ENCODE results near the gene CMKLR1.

DNA sequence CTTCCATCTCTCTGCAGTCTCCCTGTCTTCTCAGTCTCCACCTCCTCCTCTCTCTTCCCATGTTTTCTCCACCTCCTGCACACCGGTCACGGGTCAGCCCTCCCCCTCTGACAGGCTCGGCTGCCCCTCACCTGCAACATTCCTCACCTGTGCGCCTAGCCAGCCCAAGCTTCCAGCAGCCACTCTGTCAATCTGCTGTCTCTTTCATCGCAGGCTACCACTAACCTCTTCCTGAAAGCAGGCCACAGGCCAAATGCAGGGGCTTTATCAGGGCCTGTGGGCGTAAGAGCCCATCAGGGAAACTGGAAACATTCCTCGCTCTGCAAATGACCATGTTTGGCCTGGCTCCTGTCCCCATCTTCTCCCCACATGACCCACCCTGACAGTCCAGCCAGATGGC, 34.5 kb downstream of the CMKLR1 start:
- TF ChIP-seq, protein P1, sequence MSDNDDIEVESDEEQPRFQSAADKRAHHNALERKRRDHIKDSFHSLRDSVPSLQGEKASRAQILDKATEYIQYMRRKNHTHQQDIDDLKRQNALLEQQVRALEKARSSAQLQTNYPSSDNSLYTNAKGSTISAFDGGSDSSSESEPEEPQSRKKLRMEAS (IDR thresholded peaks at IDR 0.05; ENCODE audit: insufficient read depth, insufficient read length), result no peak
- no peak for TF ChIP-seq JUN (IDR thresholded peaks at IDR 0.05; ENCODE audit: borderline replicate concordance, insufficient read depth, insufficient read length, low read depth)
- no peak for TF ChIP-seq EZH2 (IDR thresholded peaks at IDR 0.05; ENCODE audit: borderline replicate concordance, low read depth, low read length, severe bottlenecking)
- TF ChIP-seq POLR2AphosphoS5 (IDR thresholded peaks at IDR 0.05; ENCODE audit: insufficient read depth, low read depth, low read length), result no peak
